MCF 10A (cell line): ENCODE measurements around the gene IGFBP6. TPM values are rescaled to one million over a fixed set of nuclear protein-coding genes. Genes with fewer than 3 reads are reported as not detected.

Experiments
- BruUV-seq: library from RNA; stranded (reverse); fragments of 400-500 nt; replicated peaks from 2 replicates; lab custom pipeline; 2021; lab: Mats Ljungman, UMichigan
- CTCF ChIA-PET: fragments of 300-600 bp; sonication (Branson Sonifier 250); formaldehyde crosslinking; extraction: SDS; loops from one replicate; lab custom pipeline; 2021; ENCODE audit warnings: antibody characterized with exemption, inconsistent platforms; lab: Yijun Ruan, JAX
- POLR2A ChIA-PET: fragments of 300-600, 350-650 bp; sonication (Branson Sonifier 250); formaldehyde crosslinking; extraction: SDS; loops from one replicate; lab custom pipeline; 2020; ENCODE audit warnings: antibody characterized with exemption, inconsistent platforms; lab: Yijun Ruan, JAX
- DNase-seq: peaks from one replicate; pipeline ENCODE4 v3.0.0-alpha.2; 2018; ENCODE audit not compliant: unreplicated experiment
- H3K27ac Mint-ChIP-seq: one replicate; pipeline ENCODE4 v1.8.0; 2022; ENCODE audit warnings: mild to moderate bottlenecking, low read depth, mixed read lengths; ENCODE audit not compliant: unreplicated experiment
- H3K27me3 Mint-ChIP-seq: one replicate; pipeline ENCODE4 v1.8.0; 2022; ENCODE audit warnings: mixed read lengths; ENCODE audit not compliant: insufficient read depth, unreplicated experiment
- H3K36me3 Mint-ChIP-seq: one replicate; pipeline ENCODE4 v1.8.0; 2022; ENCODE audit warnings: mild to moderate bottlenecking, moderate library complexity, mixed read lengths; ENCODE audit not compliant: insufficient read depth, unreplicated experiment
- H3K4me1 Mint-ChIP-seq: one replicate; pipeline ENCODE4 v1.8.0; 2022; ENCODE audit warnings: mixed read lengths; ENCODE audit not compliant: insufficient read depth, unreplicated experiment
- H3K4me3 Mint-ChIP-seq: one replicate; pipeline ENCODE4 v1.8.0; 2022; ENCODE audit warnings: mild to moderate bottlenecking, moderate library complexity, mixed read lengths; ENCODE audit not compliant: unreplicated experiment
- H3K9me3 Mint-ChIP-seq: one replicate; pipeline ENCODE4 v1.8.0; 2022; ENCODE audit warnings: mixed read lengths; ENCODE audit not compliant: unreplicated experiment
- CTCF ChIP-seq: fragments of 200-600 bp; IDR thresholded peaks from one replicate; pipeline ENCODE4 v1.8.0; 2022; ENCODE audit warnings: antibody characterized with exemption, mild to moderate bottlenecking; ENCODE audit not compliant: unreplicated experiment
- intact Hi-C: fragments of 100-400 bp; cut with micrococcal nuclease; formaldehyde crosslinking; loops from 2 replicates; pipeline ENCODE4 v1.14.1; 2022
- total RNA-seq: library from RNA; stranded (reverse); gene quantifications from 2 replicates; pipeline ENCODE4 v1.2.3, GENCODE V29; 2022

IGFBP6 gene
- total RNA-seq, 1 experiment from 2014 or later: 6.4 TPM

DNA sequence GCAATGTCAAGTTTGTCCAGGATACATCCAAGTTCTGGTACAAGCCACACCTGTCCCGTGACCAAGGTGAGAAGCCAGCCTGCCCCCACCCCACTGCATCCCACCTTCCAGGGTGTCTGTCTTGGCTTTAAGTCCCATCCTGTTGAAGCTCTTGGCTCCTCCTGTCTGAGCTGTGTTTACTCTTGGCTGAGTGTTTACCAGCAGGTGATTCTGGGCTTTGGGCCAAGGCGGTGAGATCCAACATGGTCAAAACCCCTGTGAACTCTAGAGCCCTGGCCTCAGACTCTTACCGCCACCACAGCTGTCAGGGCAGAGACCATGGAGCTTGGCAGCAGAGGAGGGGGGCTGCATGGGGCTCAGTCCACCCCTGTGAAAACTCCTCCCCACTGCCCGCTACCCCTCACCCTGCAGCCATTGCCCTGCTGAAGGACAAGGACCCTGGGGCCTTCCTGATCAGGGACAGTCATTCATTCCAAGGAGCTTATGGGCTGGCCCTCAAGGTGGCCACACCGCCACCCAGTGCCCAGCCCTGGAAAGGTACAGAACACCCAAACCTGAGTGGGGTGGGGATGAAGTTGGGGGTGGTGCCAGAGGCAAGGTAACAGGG lies 36.0 kb upstream of the IGFBP6 start:
- TF ChIP-seq CTCF: peak; percentile 26
- peaks cover 46% of the 10 kb centered on the region for H3K36me3 Mint-ChIP-seq
- H3K27me3 Mint-ChIP-seq: no peaks in the 10 kb centered on the region
- no peak overlapping the region for H3K27ac Mint-ChIP-seq
- DNase-seq: peak; percentile 69
- H3K9me3 Mint-ChIP-seq: no peaks in the 10 kb centered on the region
- POLR2A ChIA-PET: interaction anchor here (0.7 to 1.6 kb wide), 5 partner anchors 13 to 379 kb away, joined by 3 to 5 read pairs (median 4); no protein-coding TSS in a partner anchor
- intact Hi-C loops: no loop called here
- BruUV-seq: no TSS peak
- H3K4me3 Mint-ChIP-seq: no peak overlapping the region
- H3K4me1 Mint-ChIP-seq: peaks cover 11% of the 10 kb centered on the region
- CTCF ChIA-PET: interaction anchor here (0.6 to 15.4 kb wide), 7 partner anchors 8 to 259 kb away, joined by 3 to 267 read pairs (median 4); partner anchors contain the start of genes IGFBP6, SOAT2 and SPRYD3

- ChIA-PET CTCF (interaction anchor here (0.7 to 15.4 kb wide), 5 partner anchors 9 to 178 kb away, joined by 3 to 267 read pairs (median 18); partner anchors contain the start of genes IGFBP6, SOAT2 and SPRYD3), POLR2A (interaction anchor here (0.7 to 1.6 kb wide), 6 partner anchors 7 to 226 kb away, joined by 3 to 6 read pairs (median 4); no protein-coding TSS in a partner anchor)
- intact Hi-C loops: no loop called here
- BruUV-seq: no TSS peak
- H3K4me1 Mint-ChIP-seq: peaks cover 11% of the 10 kb centered on the region
- no peaks in the 10 kb centered on the region for H3K9me3 Mint-ChIP-seq
- H3K4me3 Mint-ChIP-seq: no peak overlapping the region
- H3K27ac Mint-ChIP-seq: no peak overlapping the region
- DNase-seq: no peak
- H3K36me3 Mint-ChIP-seq: peaks cover 54% of the 10 kb centered on the region
- no peak for TF ChIP-seq CTCF
- H3K27me3 Mint-ChIP-seq: no peaks in the 10 kb centered on the region
Measured at GRCh38 chr12:53062011-53062961, 35.2 kb upstream of the IGFBP6 start.

DNA sequence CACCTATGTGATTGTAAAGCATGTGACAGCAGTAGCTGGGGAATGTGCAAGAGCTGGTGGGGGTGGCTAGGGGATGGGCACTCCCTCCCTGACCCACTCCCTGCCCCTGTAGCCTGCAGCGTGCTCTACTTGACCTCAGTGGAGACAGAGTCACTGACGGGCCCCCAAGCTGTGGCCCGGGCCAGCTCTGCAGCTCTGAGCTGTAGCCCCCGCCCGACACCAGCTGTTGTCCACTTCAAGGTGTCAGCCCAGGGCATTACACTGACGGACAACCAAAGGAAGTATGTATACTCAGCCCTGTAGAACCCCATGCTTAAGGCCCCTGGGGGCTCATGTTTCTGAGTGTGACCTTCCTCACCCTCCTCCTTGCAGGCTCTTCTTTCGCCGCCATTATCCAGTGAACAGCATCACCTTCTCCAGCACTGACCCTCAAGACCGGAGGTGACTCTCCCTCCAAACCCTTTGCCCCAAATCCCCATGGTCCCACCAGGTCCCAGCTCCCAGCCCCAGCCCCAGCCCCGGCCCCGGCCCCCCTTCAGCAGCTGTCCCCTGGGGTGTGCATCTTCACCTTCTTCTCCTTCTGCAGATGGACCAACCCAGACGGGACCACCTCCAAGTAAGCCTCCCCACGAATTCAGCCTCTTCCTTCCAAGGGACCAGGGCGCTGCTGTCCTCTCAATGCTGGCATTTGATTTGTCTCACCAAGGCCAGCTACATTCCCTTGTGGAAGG lies 34.3 kb upstream of the IGFBP6 start:
- intact Hi-C loops: no loop called here
- Mint-ChIP-seq H3K27me3 (no peaks in the 10 kb centered on the region), H3K27ac (no peak overlapping the region), H3K36me3 (peaks cover 62% of the 10 kb centered on the region), H3K4me3 (no peak overlapping the region), H3K4me1 (peaks cover 11% of the 10 kb centered on the region), H3K9me3 (no peaks in the 10 kb centered on the region)
- CTCF ChIA-PET: interaction anchor here (0.7 to 15.4 kb wide), 4 partner anchors 9 to 97 kb away, joined by 3 to 267 read pairs (median 52); partner anchors contain the start of genes IGFBP6, SOAT2 and SPRYD3
- no peak for DNase-seq
- TF ChIP-seq CTCF: no peak
- BruUV-seq: no TSS peak
- POLR2A ChIA-PET: interaction anchor here (1.0 to 2.0 kb wide), 4 partner anchors 8 to 37 kb away, joined by 3 to 6 read pairs (median 5); no protein-coding TSS in a partner anchor
